Adrenal gland (tissue), 12 donors: Measurements from ENCODE around the gene MYMK. TPM values are rescaled to one million over a fixed set of nuclear protein-coding genes. Genes with fewer than 3 reads are reported as not detected.

Source experiments
- DNase-seq, 7 donors: peaks; one replicate each; pipeline ENCODE4 v3.0.0-alpha.2; 2019 to 2020
- H3K27ac ChIP-seq, 5 donors: fragments of 200-600 bp; sonication (generic) in 4 of 5; 1 replicate in 3 of 5; 2 replicates in 2 of 5; pipeline versions ENCODE4 v1.5.1 to v1.8.0; 2016 to 2020; ENCODE audit warnings: mild to moderate bottlenecking in 1 of 5
- H3K27me3 ChIP-seq: fragments of 200-600 bp; 2 replicates; pipeline ENCODE4 v1.8.0; 2021
- H3K36me3 ChIP-seq, 2 donors: fragments of 200-600 bp; replicated peaks in 1 of 2; 1 replicate in 1 of 2; 2 replicates in 1 of 2; pipeline versions ENCODE4 v1.5.1 to v1.8.0; 2018 to 2022
- H3K4me1 ChIP-seq, 2 donors: fragments of 200-600 bp; replicated peaks in 1 of 2; 1 replicate in 1 of 2; 2 replicates in 1 of 2; pipeline versions ENCODE4 v1.5.1 to v1.8.0; 2018 to 2021
- H3K4me3 ChIP-seq, 4 donors: fragments of 200-600 bp; sonication (generic) in 3 of 4; one replicate each; pipeline ENCODE4 v1.5.1; 2016 to 2018
- H3K9me3 ChIP-seq, 3 donors: fragments of 200-600 bp; sonication (generic) in 1 of 3; replicated peaks in 1 of 3; 1 replicate in 2 of 3; 2 replicates in 1 of 3; pipeline versions ENCODE4 v1.5.1 to v1.8.0; 2016 to 2021
- POLR2A ChIP-seq, 2 donors: fragments of 450-650 bp; IDR thresholded peaks; one replicate each; pipeline ENCODE4 v1.6.1; 2017; ENCODE audit warnings: antibody characterized with exemption in 2 of 2, mild to moderate bottlenecking in 2 of 2, moderate library complexity in 1 of 2
- WGBS, 4 donors: extraction: QIAGEN DNeasy Blood & Tissue Kit in 2 of 4; methylation state at CpG; one replicate each; pipeline versions ENCODE4 v1.1.5 to v1.1.7; 2013 to 2017; 5-methylcytosine and 5-hydroxymethylcytosine counted together
- intact Hi-C, 2 donors: fragments of 100-400 bp; cut with DNase I; formaldehyde crosslinking; loops; one replicate each; pipeline versions ENCODE4 v1.14.1 to v1.15.0; 2022 to 2023
- polyA plus RNA-seq, 3 donors: library from polyadenylated mRNA; stranded (reverse); fragments of 200-250 nt in 2 of 3; fragments of 350-450 nt in 1 of 3; fragmentation: Illumina TruSeq in 1 of 3; extraction: RNeasy Lipid Tissue Mini Kit (QIAGEN cat#74804) in 1 of 3; gene quantifications; one replicate each; pipeline ENCODE4 v1.2.3, GENCODE V29; 2013 to 2014
- total RNA-seq, 9 donors: library from RNA; depleted of rRNA in 4 of 9; stranded (reverse); fragments of >200 nt in 4 of 9; fragments of 120-200 nt in 1 of 9; fragmentation: NEBNext Ultra II Directional in 1 of 9; extraction: Animal tissue kit (Norgen Biotek cat#: 25700) in 1 of 9; gene quantifications; one replicate each; pipeline versions ENCODE4 v1.1.0 to v1.2.4, GENCODE V29; 2013 to 2023
- TF ChIP-seq, protein P1 (sequence below), 6 experiments: fragments of 450-650 bp in 4 of 6; fragments of 200-600 bp in 2 of 6; sonication (generic) in 1 of 6; IDR thresholded peaks; 1 replicate in 5 of 6; 2 replicates in 1 of 6; pipeline versions ENCODE4 v1.5.1 to v1.8.0; 2016 to 2021; ENCODE audit warnings: antibody characterized with exemption in 6 of 6, mild to moderate bottlenecking in 2 of 6, moderate library complexity in 1 of 6
- donor health status: healthy with polysubstance abuse.
- donor health status: Bipolar disorder and iron deficiency.
- donor health status: DM: yes; HTN: yes; CAD: no.
- donor health status: DM: no; HTN: no; CAD: no.
- donor health status: DM: no; HTN: no; CAD: no.
- donor health status: DM: yes; HTN: yes; CAD: no.

MYMK gene
- total and polyA plus RNA-seq, 12 donors, result not detected

DNA sequence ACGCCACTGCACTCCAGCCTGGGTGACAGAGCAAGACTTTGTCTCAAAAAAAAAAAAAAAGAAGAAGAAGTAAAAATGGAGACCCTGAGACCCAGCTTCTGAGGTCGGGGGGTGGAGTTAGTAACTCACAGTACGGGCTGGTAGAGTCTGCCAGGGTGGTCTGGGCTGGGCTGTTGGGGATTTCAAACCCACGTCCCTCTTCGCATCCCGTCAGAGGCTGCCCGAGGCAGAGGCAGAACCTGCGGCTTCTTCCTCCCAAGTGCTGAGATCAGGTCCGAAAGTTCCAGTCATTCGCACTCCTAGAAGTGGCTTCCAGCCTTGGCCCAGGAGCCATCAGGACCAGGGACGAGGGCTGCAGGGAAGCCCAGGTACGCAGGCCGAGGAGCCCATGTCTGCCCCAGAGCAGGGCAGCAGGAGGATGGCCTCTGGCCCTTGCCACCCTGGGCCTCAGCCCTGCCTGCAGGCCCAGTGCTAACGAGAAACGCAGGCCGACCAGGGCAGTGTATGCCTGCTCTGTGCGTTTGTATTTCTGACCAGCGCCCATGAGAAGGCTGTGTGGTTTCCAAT is 36.0 kb downstream of the MYMK start:
- intact Hi-C loops, result loop anchor here (5.0 to 10.0 kb wide), 5 partner anchors 81 to 464 kb away; partner anchors contain the start of genes SURF1 (in 2 of the 2) and SURF2 (in 2 of the 2)
- Histone ChIP-seq H3K27me3 (no peaks in the 10 kb centered on the region), H3K4me1 (peaks cover 0 to 4% of the 10 kb centered on the region in 2 donors), H3K36me3 (no peaks in the 10 kb centered on the region), H3K9me3 (no peaks in the 10 kb centered on the region), H3K27ac (no peak overlapping the region), H3K4me3 (no peak overlapping the region)
- WGBS, 4 donors, result 77 to 94% (median 87%) methylated on average over 12 to 18 of the region's 18 CpGs
- DNase-seq, result no peak
- no peak for TF ChIP-seq POLR2A (IDR thresholded peaks at IDR 0.05)
- TF ChIP-seq, protein P1, sequence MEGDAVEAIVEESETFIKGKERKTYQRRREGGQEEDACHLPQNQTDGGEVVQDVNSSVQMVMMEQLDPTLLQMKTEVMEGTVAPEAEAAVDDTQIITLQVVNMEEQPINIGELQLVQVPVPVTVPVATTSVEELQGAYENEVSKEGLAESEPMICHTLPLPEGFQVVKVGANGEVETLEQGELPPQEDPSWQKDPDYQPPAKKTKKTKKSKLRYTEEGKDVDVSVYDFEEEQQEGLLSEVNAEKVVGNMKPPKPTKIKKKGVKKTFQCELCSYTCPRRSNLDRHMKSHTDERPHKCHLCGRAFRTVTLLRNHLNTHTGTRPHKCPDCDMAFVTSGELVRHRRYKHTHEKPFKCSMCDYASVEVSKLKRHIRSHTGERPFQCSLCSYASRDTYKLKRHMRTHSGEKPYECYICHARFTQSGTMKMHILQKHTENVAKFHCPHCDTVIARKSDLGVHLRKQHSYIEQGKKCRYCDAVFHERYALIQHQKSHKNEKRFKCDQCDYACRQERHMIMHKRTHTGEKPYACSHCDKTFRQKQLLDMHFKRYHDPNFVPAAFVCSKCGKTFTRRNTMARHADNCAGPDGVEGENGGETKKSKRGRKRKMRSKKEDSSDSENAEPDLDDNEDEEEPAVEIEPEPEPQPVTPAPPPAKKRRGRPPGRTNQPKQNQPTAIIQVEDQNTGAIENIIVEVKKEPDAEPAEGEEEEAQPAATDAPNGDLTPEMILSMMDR (IDR thresholded peaks at IDR 0.05), result no peak

DNA sequence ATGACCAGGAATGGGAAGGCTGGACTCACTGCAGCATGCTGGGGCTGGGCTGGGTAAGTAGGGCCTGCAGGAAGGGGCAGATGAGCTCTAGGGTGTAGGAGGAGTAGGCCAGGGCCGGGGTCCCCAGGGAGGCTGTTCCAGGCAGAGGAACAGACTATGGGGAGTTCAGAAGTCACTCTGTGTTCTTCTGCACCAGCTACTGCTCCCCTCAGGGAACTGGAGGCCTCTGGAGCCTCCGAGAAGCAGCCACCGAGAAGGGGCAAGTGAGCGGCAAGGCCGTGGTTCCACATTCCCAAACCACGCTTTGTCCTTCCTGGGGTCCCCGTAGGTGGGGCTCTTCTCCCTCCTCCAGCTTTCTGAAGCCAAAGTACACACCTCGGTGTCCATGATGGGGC is 37.4 kb downstream of the MYMK start:
- peaks cover 0 to 4% of the 10 kb centered on the region in 2 donors for H3K4me1 ChIP-seq
- H3K27ac ChIP-seq, result peak overlapping the region in 1 of 5 donors; percentile 52
- no peaks in the 10 kb centered on the region for H3K9me3 ChIP-seq
- H3K4me3 ChIP-seq, result no peak overlapping the region
- DNase-seq, result no peak
- H3K27me3 ChIP-seq, result no peaks in the 10 kb centered on the region
- H3K36me3 ChIP-seq, result no peaks in the 10 kb centered on the region
- WGBS, 4 donors, result 78 to 89% (median 84%) methylated on average over 1 to 8 of the region's 8 CpGs
- intact Hi-C loops, result loop anchor here (5.0 to 10.0 kb wide), 5 partner anchors 80 to 463 kb away; partner anchors contain the start of genes SURF1 (in 2 of the 2) and SURF2 (in 2 of the 2)
- TF ChIP-seq POLR2A (IDR thresholded peaks at IDR 0.05), result no peak
- TF ChIP-seq, protein P1 (IDR thresholded peaks at IDR 0.05), result no peak

DNA sequence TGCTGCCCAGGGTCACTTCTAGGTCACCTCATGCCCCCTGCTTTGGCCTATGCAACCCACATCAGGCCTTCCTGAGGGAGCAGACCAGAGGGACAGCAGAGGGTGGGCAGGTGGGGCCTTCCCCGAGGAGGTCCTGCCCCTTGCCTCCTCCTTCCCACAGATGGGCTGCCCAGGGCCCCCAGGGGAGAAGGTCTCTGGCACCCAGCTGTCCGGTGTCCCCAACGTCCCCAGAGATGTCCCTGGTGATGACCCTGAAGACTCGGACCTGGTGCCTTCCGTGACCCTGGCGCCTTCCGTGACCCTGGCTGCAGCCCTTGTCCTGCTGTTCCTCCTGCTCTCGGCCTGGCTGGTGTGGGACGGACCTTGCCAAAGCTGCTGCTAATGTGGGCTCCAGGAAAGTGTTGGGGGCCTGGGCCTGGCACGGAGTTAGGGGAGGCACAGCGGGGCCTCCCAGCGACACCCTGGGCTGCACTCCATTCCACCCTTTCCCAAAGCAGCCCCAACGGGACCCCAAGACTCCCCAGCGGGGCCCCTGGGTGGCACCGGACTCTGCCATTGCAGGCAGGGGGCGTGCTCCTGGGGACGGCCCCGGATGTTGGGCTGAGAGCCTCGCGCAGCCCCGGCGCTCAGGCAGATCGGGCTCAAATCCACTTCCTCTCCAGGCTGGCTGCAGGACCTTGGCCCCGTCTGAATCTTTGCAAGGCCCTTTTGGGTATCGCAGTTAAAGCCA is 39.1 kb downstream of the MYMK start:
- H3K9me3 ChIP-seq, result no peaks in the 10 kb centered on the region
- TF ChIP-seq POLR2A (IDR thresholded peaks at IDR 0.05), result no peak
- TF ChIP-seq, protein P1 (IDR thresholded peaks at IDR 0.05), result no peak
- no peaks in the 10 kb centered on the region for H3K27me3 ChIP-seq
- H3K36me3 ChIP-seq, result no peaks in the 10 kb centered on the region
- DNase-seq, result no peak
- no peak overlapping the region for H3K27ac ChIP-seq
- H3K4me3 ChIP-seq, result no peak overlapping the region
- intact Hi-C loops, result loop anchor here (5.0 to 10.0 kb wide), 5 partner anchors 78 to 461 kb away; partner anchors contain the start of genes SURF1 (in 2 of the 2) and SURF2 (in 2 of the 2)
- WGBS, 4 donors, result 18 to 55% (median 48%) methylated on average over 11 to 25 of the region's 25 CpGs
- peaks cover 0 to 4% of the 10 kb centered on the region in 2 donors for H3K4me1 ChIP-seq

DNA sequence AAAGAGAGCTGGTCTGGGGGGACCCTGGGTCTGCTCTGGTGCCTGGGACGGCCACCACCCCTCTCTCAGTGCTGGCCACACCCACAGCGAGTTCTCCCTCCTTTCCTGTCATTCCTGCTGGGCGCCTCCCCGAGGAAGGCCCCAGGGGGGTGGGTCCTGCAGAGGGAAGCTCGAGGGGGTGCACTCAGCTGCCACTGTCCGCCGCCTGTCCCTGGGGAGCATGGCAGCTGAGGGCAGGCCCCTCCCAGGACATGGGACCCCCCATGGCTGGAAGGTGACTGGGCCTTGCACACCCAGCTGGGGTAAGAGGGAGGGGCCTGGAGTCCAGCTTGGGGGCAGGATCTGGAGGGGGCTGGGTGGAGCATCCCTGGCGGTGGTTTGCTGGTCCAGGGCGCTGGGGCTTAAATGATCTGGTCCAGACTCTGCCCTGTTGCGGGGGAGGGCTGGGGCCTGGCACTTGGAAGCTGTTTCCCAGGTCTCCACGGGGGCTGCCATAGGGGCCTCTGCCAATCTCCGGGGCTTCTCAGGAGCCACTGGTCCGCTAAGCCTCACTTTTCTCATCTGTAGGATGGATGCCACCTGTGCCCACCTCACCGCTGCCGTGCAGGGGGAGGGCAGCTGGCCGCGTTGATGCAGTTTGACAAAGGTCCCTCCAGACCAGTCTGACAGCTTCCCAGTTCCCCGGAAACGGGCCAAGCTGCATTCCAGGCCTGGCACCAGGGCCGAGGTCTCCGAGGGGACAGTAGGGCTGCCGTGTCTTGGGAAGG is 39.9 kb downstream of the MYMK start:
- H3K27ac ChIP-seq, result no peak overlapping the region
- WGBS, 4 donors, result 55 to 90% (median 75%) methylated on average over 2 to 22 of the region's 22 CpGs
- H3K4me1 ChIP-seq, result peaks cover 0 to 5% of the 10 kb centered on the region in 2 donors
- H3K9me3 ChIP-seq, result no peaks in the 10 kb centered on the region
- no peak for DNase-seq
- TF ChIP-seq, protein P1 (IDR thresholded peaks at IDR 0.05), result no peak
- no peak for TF ChIP-seq POLR2A (IDR thresholded peaks at IDR 0.05)
- H3K36me3 ChIP-seq, result no peaks in the 10 kb centered on the region
- H3K27me3 ChIP-seq, result no peaks in the 10 kb centered on the region
- intact Hi-C loops, result loop anchor here (5.0 to 10.0 kb wide), 5 partner anchors 78 to 460 kb away; partner anchors contain the start of genes SURF1 (in 2 of the 2) and SURF2 (in 2 of the 2)
- H3K4me3 ChIP-seq, result no peak overlapping the region
